ENCODE measurements around the gene DMP1.
"Not testable (repeated sequence)": the region's sequence is repeated elsewhere in the genome, so short reads cannot be mapped to it uniquely, and the experiment has no call there.

DMP1 gene

DNA sequence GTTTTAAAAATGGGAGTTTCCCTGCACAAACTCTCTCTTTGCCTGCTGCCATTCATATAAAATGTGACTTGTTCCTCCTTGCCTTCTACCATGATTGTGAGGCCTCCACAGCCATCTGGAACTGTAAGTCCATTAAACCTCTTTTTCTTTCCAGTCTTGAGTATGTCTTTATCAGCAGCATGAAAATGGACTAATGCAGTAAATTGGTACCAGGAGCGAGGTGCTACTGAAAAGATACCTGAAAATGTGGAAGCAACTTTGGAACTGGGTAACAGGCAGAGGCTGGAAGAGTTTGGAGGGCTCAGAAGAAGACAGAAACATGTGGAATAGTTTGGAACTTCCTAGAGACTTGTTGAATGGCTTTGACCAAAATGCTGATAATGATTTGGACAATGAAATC is 40.9 kb downstream of the DMP1 start:
- not testable (repeated sequence) for DNase-seq

- not testable (repeated sequence) for DNase-seq
Observed at GRCh38 chr4:87692060-87692459, 42.0 kb downstream of the DMP1 start.

DNA sequence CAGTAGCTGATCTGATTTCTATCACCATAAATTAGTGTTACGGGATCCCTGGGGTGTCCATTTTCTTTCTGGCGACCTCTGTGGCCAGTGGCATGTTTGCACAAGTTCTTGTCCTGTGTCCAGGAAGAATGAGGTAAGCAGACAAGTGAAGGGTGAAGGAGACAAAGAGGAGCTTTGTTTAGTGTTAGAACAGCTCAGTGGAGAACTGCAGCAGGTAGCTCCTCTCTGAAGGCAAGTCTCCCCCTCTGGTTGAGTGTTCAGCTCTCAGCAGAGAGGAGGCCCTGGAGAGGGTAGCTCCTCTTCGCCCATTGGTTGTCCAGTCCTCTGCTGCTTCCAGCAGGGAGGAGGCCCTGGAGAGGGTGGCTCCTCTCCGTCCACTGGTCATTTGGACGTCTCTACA is 47.2 kb downstream of the DMP1 start:
- no peak for DNase-seq

DNA sequence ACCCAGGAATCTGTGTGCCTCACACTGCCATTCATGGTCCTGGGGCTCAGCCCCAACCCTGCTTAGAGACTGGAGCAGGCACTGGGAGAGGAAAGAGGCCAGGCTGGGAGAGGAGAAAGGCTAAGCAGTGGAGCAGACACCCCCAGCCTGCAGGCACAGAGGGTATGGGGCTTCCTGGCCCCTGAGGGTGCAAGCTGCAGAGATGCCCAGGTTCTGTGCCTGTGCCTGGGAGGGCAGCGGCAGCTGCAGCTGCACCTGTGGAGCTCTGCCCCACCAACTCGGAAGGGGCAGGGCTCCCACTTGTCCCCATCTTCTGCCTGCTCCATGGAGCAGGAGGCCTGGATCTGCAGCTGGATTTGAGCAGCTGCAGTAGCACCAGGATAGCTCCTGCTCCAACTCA is 47.9 kb downstream of the DMP1 start:
- no peak for DNase-seq

DNA sequence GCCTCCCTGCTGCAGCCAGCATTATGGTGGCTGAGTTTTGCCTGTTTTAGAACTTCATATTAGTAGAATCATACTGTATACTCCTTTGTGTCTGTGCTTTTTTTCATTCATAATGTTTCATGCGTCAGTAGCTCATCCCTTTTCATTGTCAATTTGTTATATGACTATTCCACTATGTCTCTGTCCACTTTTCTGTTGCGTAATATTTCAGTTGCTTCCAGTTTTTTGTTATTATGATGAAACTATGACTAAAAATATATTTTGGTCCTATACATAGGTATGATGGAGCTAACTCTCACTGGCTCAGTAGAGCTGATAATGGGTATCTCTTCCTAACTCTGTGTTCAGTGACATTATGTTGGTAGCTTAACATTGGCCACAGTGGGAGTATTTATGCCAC is 48.3 kb downstream of the DMP1 start:
- DNase-seq = no peak

GRCh38 chr4:87704001-87704400 is 53.9 kb downstream of the DMP1 start:
- DNase-seq = no peak

GRCh38 chr4:87707279-87707918 is 57.3 kb downstream of the DMP1 start:
- no peak for DNase-seq
